H1 (cell line): ENCODE data around the gene GPRIN1. TPM values are rescaled to one million over a fixed set of nuclear protein-coding genes. Genes with fewer than 3 reads are reported as not detected.

ENCODE experiments used
- CTCF ChIA-PET: fragments of 300-600 bp; sonication (Branson Sonifier 250); formaldehyde crosslinking; loops from one replicate; lab custom pipeline; 2021; ENCODE audit not compliant: partially characterized antibody; lab: Charles Lee
- POLR2A ChIA-PET: fragments of 300-600 bp; sonication (Branson Sonifier 250); formaldehyde crosslinking; loops from one replicate; lab custom pipeline; 2021; ENCODE audit warnings: inconsistent platforms; ENCODE audit not compliant: partially characterized antibody; lab: Charles Lee
- DNase-seq, 2 experiments: peaks; one replicate each; pipeline versions ENCODE4 v3.0.0 to v3.0.0-alpha.2; 2010 to 2022; ENCODE audit warnings: low spot score in 2 of 2, low read depth in 1 of 2, mixed read lengths in 1 of 2
- FAIRE-seq: peaks from 2 replicates; lab custom pipeline; 2011; peaks lifted over from hg19 to GRCh38; lab: Jason Lieb, UNC
- H2AFZ ChIP-seq: 2 replicates; pipeline ENCODE4 v1.8.1; 2012; ENCODE audit warnings: low read length, inconsistent platforms
- H2AK5ac ChIP-seq: 2 replicates; pipeline ENCODE4 v1.6.1; 2013; ENCODE audit warnings: low read depth, low read length
- H2BK120ac ChIP-seq: replicated peaks from 2 replicates; pipeline ENCODE3; 2013; ENCODE audit warnings: low read depth, low read length, inconsistent platforms
- H2BK12ac ChIP-seq: 2 replicates; pipeline ENCODE4 v1.6.1; 2013; ENCODE audit warnings: low read depth, low read length
- H2BK15ac ChIP-seq: 2 replicates; pipeline ENCODE4 v1.6.1; 2013; ENCODE audit warnings: low read length
- H2BK20ac ChIP-seq: 2 replicates; pipeline ENCODE4 v1.6.1; 2013; ENCODE audit warnings: low read length
- H2BK5ac ChIP-seq: 2 replicates; pipeline ENCODE4 v1.6.1; 2013; ENCODE audit warnings: low read depth, low read length
- H3K14ac ChIP-seq: 2 replicates; pipeline ENCODE4 v1.6.1; 2013; ENCODE audit warnings: inconsistent platforms; ENCODE audit not compliant: insufficient read length
- H3K18ac ChIP-seq: 2 replicates; pipeline ENCODE4 v1.6.1; 2013; ENCODE audit warnings: low read length; ENCODE audit errors: extremely low read depth
- H3K23ac ChIP-seq: 2 replicates; pipeline ENCODE4 v1.6.1; 2013; ENCODE audit warnings: inconsistent platforms; ENCODE audit not compliant: insufficient read length
- H3K23me2 ChIP-seq: 2 replicates; pipeline ENCODE4 v1.6.1; 2013; ENCODE audit warnings: low read depth, low read length
- H3K27ac ChIP-seq: 2 replicates; pipeline ENCODE4 v1.6.1; 2011; ENCODE audit warnings: low read depth, low read length, inconsistent platforms
- H3K27me3 ChIP-seq, 4 experiments: replicated peaks in 1 of 4; 1 replicate in 1 of 4; 2 replicates in 3 of 4; pipeline versions ENCODE4 v1.6.1 to v1.8.1; 2011 to 2013; ENCODE audit warnings: low read length in 3 of 4, mild to moderate bottlenecking in 3 of 4, inconsistent platforms in 2 of 4, mixed read lengths in 2 of 4, moderate library complexity in 1 of 4; ENCODE audit not compliant: control insufficient read depth in 3 of 4, insufficient read depth in 3 of 4; ENCODE audit errors: extremely low read depth in 1 of 4
- H3K36me3 ChIP-seq, 4 experiments: 2 replicates each; pipeline versions ENCODE4 v1.6.1 to v1.8.1; 2011 to 2013; ENCODE audit warnings: mild to moderate bottlenecking in 4 of 4, low read length in 3 of 4, moderate library complexity in 2 of 4, control low read depth in 1 of 4, inconsistent platforms in 1 of 4; ENCODE audit not compliant: insufficient read depth in 4 of 4, control insufficient read depth in 2 of 4
- H3K4ac ChIP-seq: replicated peaks from 2 replicates; pipeline ENCODE3; 2013; ENCODE audit warnings: low read length, low read depth, mixed read lengths, inconsistent platforms; ENCODE audit not compliant: insufficient read length
- H3K4me1 ChIP-seq, 4 experiments: replicated peaks in 1 of 4; 1 replicate in 1 of 4; 2 replicates in 3 of 4; pipeline versions ENCODE4 v1.6.1 to v1.8.1; 2011 to 2013; ENCODE audit warnings: low read length in 3 of 4, inconsistent platforms in 2 of 4, mixed read lengths in 1 of 4; ENCODE audit not compliant: insufficient read depth in 4 of 4, control insufficient read depth in 3 of 4
- H3K4me2 ChIP-seq, 2 experiments: 2 replicates each; pipeline versions ENCODE4 v1.6.1 to v1.8.1; 2011 to 2013; ENCODE audit warnings: low read depth in 2 of 2, low read length in 2 of 2, control low read depth in 1 of 2, inconsistent platforms in 1 of 2, mild to moderate bottlenecking in 1 of 2; ENCODE audit not compliant: insufficient read depth in 1 of 2
- H3K4me3 ChIP-seq, 4 experiments: fragments of 200-600, 300-600 bp in 1 of 4; sonication (generic), shearing (Covaris generic), sonication (Bioruptor Twin) in 1 of 4; 2 replicates each; pipeline versions ENCODE4 v1.5.1 to v1.8.1; 2011 to 2016; ENCODE audit warnings: low read length in 4 of 4, low read depth in 3 of 4, control low read depth in 2 of 4, inconsistent platforms in 2 of 4, mild to moderate bottlenecking in 2 of 4, mixed read lengths in 1 of 4, moderate library complexity in 1 of 4; ENCODE audit not compliant: insufficient read depth in 2 of 4; ENCODE audit errors: extremely low read depth in 1 of 4
- H3K56ac ChIP-seq: replicated peaks from 2 replicates; pipeline ENCODE3; 2013; ENCODE audit warnings: low read depth, mild to moderate bottlenecking, mixed read lengths, low read length, inconsistent platforms; ENCODE audit not compliant: insufficient read length
- H3K79me1 ChIP-seq: 2 replicates; pipeline ENCODE4 v1.6.1; 2013; ENCODE audit warnings: low read depth, low read length, control low read depth
- H3K79me2 ChIP-seq, 2 experiments: 2 replicates each; pipeline versions ENCODE4 v1.6.1 to v1.8.1; 2012 to 2013; ENCODE audit warnings: low read length in 2 of 2, mild to moderate bottlenecking in 2 of 2, inconsistent platforms in 1 of 2; ENCODE audit not compliant: insufficient read depth in 2 of 2, control insufficient read depth in 1 of 2
- H3K9ac ChIP-seq, 4 experiments: replicated peaks in 1 of 4; 1 replicate in 1 of 4; 2 replicates in 3 of 4; pipeline versions ENCODE4 v1.6.1 to v1.8.1; 2011 to 2013; ENCODE audit warnings: low read depth in 3 of 4, low read length in 3 of 4, control low read depth in 2 of 4, mild to moderate bottlenecking in 2 of 4, moderate library complexity in 2 of 4, inconsistent platforms in 1 of 4; ENCODE audit errors: extremely low read depth in 1 of 4
- H3K9me3 ChIP-seq, 2 experiments: 2 replicates each; pipeline versions ENCODE4 v1.6.1 to v1.8.1; 2012 to 2013; ENCODE audit warnings: mild to moderate bottlenecking in 2 of 2, moderate library complexity in 2 of 2, control low read depth in 1 of 2, inconsistent platforms in 1 of 2, low read depth in 1 of 2, low read length in 1 of 2, mixed read lengths in 1 of 2; ENCODE audit not compliant: insufficient read depth in 2 of 2
- H4K20me1 ChIP-seq, 2 experiments: replicated peaks in 1 of 2; 2 replicates each; pipeline versions ENCODE3 to v1.8.1; 2011 to 2013; ENCODE audit warnings: inconsistent platforms in 2 of 2, low read length in 2 of 2, mild to moderate bottlenecking in 1 of 2; ENCODE audit not compliant: insufficient read depth in 2 of 2, control insufficient read depth in 1 of 2
- H4K5ac ChIP-seq: 2 replicates; pipeline ENCODE4 v1.6.1; 2013; ENCODE audit warnings: low read length, low read depth, mixed read lengths, inconsistent platforms; ENCODE audit not compliant: insufficient read length
- H4K8ac ChIP-seq: 2 replicates; pipeline ENCODE4 v1.8.0; 2013; ENCODE audit warnings: mild to moderate bottlenecking, moderate library complexity, low read length, inconsistent platforms; ENCODE audit not compliant: insufficient read depth; ENCODE audit errors: extremely low read depth
- H4K91ac ChIP-seq: replicated peaks from 2 replicates; pipeline ENCODE3; 2013; ENCODE audit warnings: low read length, mixed read lengths, inconsistent platforms; ENCODE audit not compliant: insufficient read length
- EZH2 ChIP-seq: fragments of 200-600 bp; sonication (generic); IDR thresholded peaks from 2 replicates; pipeline ENCODE4 v1.7.1; 2012; ENCODE audit warnings: low read depth, mild to moderate bottlenecking, moderate library complexity, low read length, inconsistent platforms; ENCODE audit not compliant: severe bottlenecking
- JUN ChIP-seq: IDR thresholded peaks from 2 replicates; pipeline ENCODE4 v1.6.1; 2011; ENCODE audit warnings: low read depth, mild to moderate bottlenecking, improper control_type of control experiment, low read length
- KDM1A ChIP-seq: fragments of 200-600, 300-600 bp; sonication (generic); IDR thresholded peaks from 2 replicates; pipeline ENCODE4 v1.7.1; 2016; ENCODE audit warnings: mild to moderate bottlenecking, low read length, borderline replicate concordance
- TBP ChIP-seq: IDR thresholded peaks from 2 replicates; pipeline ENCODE4 v1.6.1; 2011; ENCODE audit warnings: low read depth, low read length, improper control_type of control experiment
- whole genome bisulfite sequencing, 2 experiments: shearing (Covaris generic) in 1 of 2; methylation state at CpG; one replicate each; pipeline versions ENCODE4 v1.1.6 to v1.1.7; 2013 to 2015; ENCODE audit warnings: low lambda C conversion rate in 2 of 2, mixed read lengths in 2 of 2, inconsistent platforms in 1 of 2, low coverage in 1 of 2, missing lambda C conversion rate in 1 of 2; ENCODE audit not compliant: insufficient replicate concordance in 2 of 2, insufficient coverage in 1 of 2, insufficient read length in 1 of 2; ENCODE audit errors: extremely low coverage in 1 of 2, missing lambda C conversion rate in 1 of 2; 5-methylcytosine and 5-hydroxymethylcytosine counted together
- polyA plus RNA-seq, 7 experiments: library from polyadenylated mRNA; depleted of rRNA in 3 of 7; stranded (reverse) in 5 of 7; unstranded in 2 of 7; fragments of >200 nt in 5 of 7; fragments of 200-250 nt in 2 of 7; gene quantifications; 1 replicate in 5 of 7; 2 replicates in 1 of 7; 4 replicates in 1 of 7; pipeline versions ENCODE4 v1.2.1 to v1.2.3, GENCODE V29; 2011 to 2013; ENCODE audit warnings: missing spikeins in 2 of 7, mixed read lengths in 2 of 7
- total RNA-seq: library from RNA; stranded (reverse); fragmentation: NEBNext Ultra II Directional; extraction: Animal tissue kit (Norgen Biotek cat#: 25700); gene quantifications from 2 replicates; pipeline ENCODE4 v1.2.1, GENCODE V29; 2021

The GPRIN1 gene
- total and polyA plus RNA-seq, 2 of the 8 experiments (the other 6 are each of a cell fraction or from before 2014, with no cell fraction given) = 3.3 to 12.0 TPM

- TF ChIP-seq JUN = no peak
- 0 out of 2 replicates have a peak, but pooled peaks have one; percentile 37 for TF ChIP-seq KDM1A
- TF ChIP-seq TBP = peak; percentile 19; the same call in 1 of the 2 replicates
- TF ChIP-seq EZH2 = no peak
- H4K20me1 ChIP-seq = peaks cover 0 to 4% of the 10 kb centered on the region in 2 experiments
- H3K27me3 ChIP-seq = peaks cover 3 to 40% (median 34%) of the 10 kb centered on the region in 4 experiments
- H3K9ac ChIP-seq = no peak overlapping the region
- H3K9me3 ChIP-seq = no peaks in the 10 kb centered on the region
- H2BK12ac ChIP-seq = no peak overlapping the region
- H3K36me3 ChIP-seq = no peaks in the 10 kb centered on the region
- H3K27ac ChIP-seq = no peak overlapping the region
- no peak overlapping the region; the same call in 1 of the 2 replicates for H2BK20ac ChIP-seq
- H4K5ac ChIP-seq = no peak overlapping the region
- no peak overlapping the region for H2AFZ ChIP-seq
- H3K4me2 ChIP-seq = peak overlapping the region; percentile 89 to 100; a peak in 3 of 4 replicates
- H2AK5ac ChIP-seq = no peak overlapping the region
- H3K18ac ChIP-seq = no peak overlapping the region
- FAIRE-seq (no peak), DNase-seq (no peak)
- no peak overlapping the region for H2BK5ac ChIP-seq
- no peak overlapping the region for H2BK120ac ChIP-seq
- peaks cover 7 to 30% (median 11%) of the 10 kb centered on the region in 4 experiments for H3K4me1 ChIP-seq
- no peaks in the 10 kb centered on the region for H3K79me2 ChIP-seq
- no peak overlapping the region for H2BK15ac ChIP-seq
- H3K4ac ChIP-seq = no peak overlapping the region
- no peaks in the 10 kb centered on the region for H3K79me1 ChIP-seq
- H3K23me2 ChIP-seq = peaks cover 16% of the 10 kb centered on the region
- H3K14ac ChIP-seq = no peak overlapping the region
- H4K91ac ChIP-seq = no peak overlapping the region
- H3K56ac ChIP-seq = no peak overlapping the region
- H4K8ac ChIP-seq = no peak overlapping the region
- POLR2A ChIA-PET = interaction anchor here (1.0 to 2.7 kb wide), 6 partner anchors 8 to 92 kb away, joined by 3 to 19 read pairs (median 3); partner anchors contain the start of gene RNF44
- CTCF ChIA-PET = interaction anchor here (0.8 kb wide), 1 partner anchor 55 kb away, joined by 4 read pairs; no protein-coding TSS in a partner anchor
- H3K23ac ChIP-seq = no peak overlapping the region
- peak overlapping the region; percentile 81 to 89 (median 84); a peak in 4 of 8 replicates for H3K4me3 ChIP-seq
- WGBS, 2 experiments = 65% methylated on average over 13 of the region's 13 CpGs; no CpG with 5 or more reads in 1 of the 2 experiments
Measured at GRCh38 chr5:176628406-176629228, 18.7 kb upstream of the GPRIN1 start.
